Measurements from ENCODE around the gene KCNIP3.

- TF ChIP-seq CTCF (conservative IDR thresholded peaks at IDR 0.05): no peak
- no peak for TF ChIP-seq EZH2 (IDR thresholded peaks at IDR 0.05; ENCODE audit: low read depth)
These were observed 34.5 kb downstream of the KCNIP3 start for GRCh38 chr2:95331606-95332005.
